HCT116 (cell line): ENCODE data around the gene AJUBA. TPM values are rescaled to one million over a fixed set of nuclear protein-coding genes. Genes with fewer than 3 reads are reported as not detected.

ENCODE experiments used
- ATAC-seq: fragments of 200-7000 bp; cut with Tn5 transposase; 2 replicates; pipeline ENCODE4 v1.9.1; 2020; ENCODE audit warnings: mild to moderate bottlenecking, moderate library complexity
- BruUV-seq: library from RNA; stranded (reverse); fragments of 400-500 nt; replicated peaks from 2 replicates; lab custom pipeline; 2021; lab: Mats Ljungman, UMichigan
- CTCF ChIA-PET: fragments of 300-600 bp; sonication (Branson Sonifier 250); formaldehyde crosslinking; loops from one replicate; lab custom pipeline; 2021; ENCODE audit warnings: antibody characterized with exemption; lab: Charles Lee
- POLR2A ChIA-PET: fragments of 300-600, 350-600 bp; sonication (Branson Sonifier 250); formaldehyde crosslinking; loops from one replicate; lab custom pipeline; 2021; ENCODE audit warnings: antibody characterized with exemption; lab: Charles Lee
- RAD21 ChIA-PET, 2 experiments: fragments of 300-600 bp; sonication (Branson Sonifier 250); formaldehyde crosslinking; loops; one replicate each; lab custom pipeline; 2023; ENCODE audit warnings: low total read pairs in 2 of 2; ENCODE audit not compliant: uncharacterized antibody in 2 of 2, unreplicated experiment in 2 of 2, low non-redundant PET in 1 of 2; lab: Charles Lee
- DNase-seq: peaks from one replicate; pipeline ENCODE4 v3.0.0-alpha.2; 2010; ENCODE audit warnings: low read depth, low spot score
- H2AFZ ChIP-seq: fragments of 200-600 bp; shearing (Covaris generic), sonication (generic); 2 replicates; pipeline ENCODE4 v1.6.1; 2017; ENCODE audit warnings: low read depth, mixed run types, mixed read lengths, antibody characterized with exemption, low read length; ENCODE audit not compliant: poor library complexity, severe bottlenecking
- H3K27ac ChIP-seq: 2 replicates; pipeline ENCODE4 v1.5.1; 2012; ENCODE audit warnings: low read depth, low read length
- H3K27me3 ChIP-seq: fragments of 200-600 bp; sonication (generic); 2 replicates; pipeline ENCODE4 v1.6.1; 2016; ENCODE audit warnings: mixed run types, low read length, mixed read lengths; ENCODE audit not compliant: insufficient read depth
- H3K36me3 ChIP-seq, 2 experiments: fragments of 200-500 bp in 1 of 2; fragments of 200-600 bp in 1 of 2; sonication (Bioruptor generic) in 1 of 2; sonication (generic) in 1 of 2; 2 replicates each; pipeline versions ENCODE4 v1.5.1 to v1.6.1; 2014 to 2016; ENCODE audit warnings: low read length in 2 of 2, inconsistent platforms in 1 of 2, mixed read lengths in 1 of 2, mixed run types in 1 of 2; ENCODE audit not compliant: insufficient read depth in 2 of 2, control insufficient read depth in 1 of 2
- H3K4me1 ChIP-seq, 2 experiments: fragments of 200-600 bp in 1 of 2; sonication (generic) in 1 of 2; 2 replicates each; pipeline versions ENCODE4 v1.5.1 to v1.6.1; 2012 to 2017; ENCODE audit warnings: low read length in 2 of 2, inconsistent platforms in 1 of 2, mild to moderate bottlenecking in 1 of 2, mixed read lengths in 1 of 2, mixed run types in 1 of 2, moderate library complexity in 1 of 2; ENCODE audit not compliant: insufficient read depth in 2 of 2, control insufficient read depth in 1 of 2
- H3K4me2 ChIP-seq: fragments of 200-600 bp; sonication (generic); 2 replicates; pipeline ENCODE4 v1.6.1; 2017; ENCODE audit warnings: mixed run types, low read length, mixed read lengths
- H3K4me3 ChIP-seq, 2 experiments: fragments of 200-600 bp in 1 of 2; sonication (generic) in 1 of 2; replicated peaks in 1 of 2; 2 replicates each; pipeline ENCODE4 v1.5.1; 2011 to 2016; ENCODE audit warnings: low read length in 2 of 2, control low read depth in 1 of 2, low read depth in 1 of 2, mild to moderate bottlenecking in 1 of 2, mixed read lengths in 1 of 2, mixed run types in 1 of 2
- H3K79me2 ChIP-seq: fragments of 200-600 bp; sonication (generic); 2 replicates; pipeline ENCODE4 v1.6.1; 2017; ENCODE audit warnings: mild to moderate bottlenecking, mixed run types, low read length, moderate library complexity, mixed read lengths; ENCODE audit not compliant: insufficient read depth
- H3K9ac ChIP-seq: fragments of 200-600 bp; sonication (generic); 2 replicates; pipeline ENCODE4 v1.6.1; 2016; ENCODE audit warnings: low read length, mixed read lengths
- H3K9me2 ChIP-seq: fragments of 200-600 bp; sonication (generic), shearing (Covaris generic); 2 replicates; pipeline ENCODE4 v1.6.1; 2017; ENCODE audit warnings: mixed run types, mild to moderate bottlenecking, moderate library complexity; ENCODE audit not compliant: insufficient read depth
- H3K9me3 ChIP-seq, 2 experiments: fragments of 200-500 bp in 1 of 2; fragments of 200-600 bp in 1 of 2; sonication (Bioruptor generic) in 1 of 2; sonication (generic) in 1 of 2; 2 replicates each; pipeline ENCODE4 v1.6.1; 2014 to 2017; ENCODE audit warnings: low read length in 2 of 2, mixed read lengths in 2 of 2, inconsistent platforms in 1 of 2, low read depth in 1 of 2, mild to moderate bottlenecking in 1 of 2, mixed run types in 1 of 2, moderate library complexity in 1 of 2; ENCODE audit not compliant: control insufficient read depth in 1 of 2, insufficient read depth in 1 of 2
- H4K20me1 ChIP-seq: fragments of 200-600 bp; sonication (generic), shearing (Covaris generic); 2 replicates; pipeline ENCODE4 v1.6.1; 2017; ENCODE audit warnings: mixed run types, mild to moderate bottlenecking, moderate library complexity; ENCODE audit not compliant: insufficient read depth
- CEBPB ChIP-seq: IDR thresholded peaks from 2 replicates; pipeline ENCODE4 v1.6.1; 2012; ENCODE audit warnings: low read depth
- CTCF ChIP-seq, 3 experiments: fragments of 200-600 bp in 1 of 3; sonication (generic) in 1 of 3; IDR thresholded peaks in 2 of 3; conservative IDR thresholded peaks in 1 of 3; 2 replicates each; pipeline ENCODE4 v1.5.1; 2012 to 2017; ENCODE audit warnings: low read depth in 2 of 3, low read length in 2 of 3, antibody characterized with exemption in 1 of 3, borderline replicate concordance in 1 of 3, control low read depth in 1 of 3, mild to moderate bottlenecking in 1 of 3, mixed read lengths in 1 of 3, mixed run types in 1 of 3, moderate library complexity in 1 of 3; ENCODE audit not compliant: insufficient read depth in 1 of 3
- EZH2 ChIP-seq: fragments of 200-600 bp; sonication (generic); IDR thresholded peaks from 2 replicates; pipeline ENCODE4 v1.6.1; 2017; ENCODE audit warnings: antibody characterized with exemption, mixed run types
- SIN3A ChIP-seq: IDR thresholded peaks from 2 replicates; pipeline ENCODE4 v1.6.1; 2012; ENCODE audit warnings: low read depth
- SP1 ChIP-seq: IDR thresholded peaks from 2 replicates; pipeline ENCODE4 v1.6.1; 2012; ENCODE audit warnings: low read depth
- SRF ChIP-seq: IDR thresholded peaks from 2 replicates; pipeline ENCODE4 v1.6.1; 2012; ENCODE audit warnings: low read depth
- YY1 ChIP-seq: IDR thresholded peaks from 2 replicates; pipeline ENCODE4 v1.6.1; 2011; ENCODE audit warnings: low read length, low read depth, moderate library complexity, mild to moderate bottlenecking; ENCODE audit not compliant: insufficient replicate concordance; ENCODE audit errors: extremely low read depth
- intact Hi-C: fragments of 100-400 bp; cut with micrococcal nuclease; formaldehyde crosslinking; loops from 2 replicates; pipeline ENCODE4 v1.10.0; 2022
- total RNA-seq: library from RNA; stranded (reverse); gene quantifications from one replicate; pipeline ENCODE4 v1.2.1, GENCODE V29; 2021; ENCODE audit not compliant: unreplicated experiment
- TF ChIP-seq, protein P1 (sequence below): IDR thresholded peaks from 2 replicates; pipeline ENCODE4 v1.6.1; 2012
- TF ChIP-seq, protein P2 (sequence below): IDR thresholded peaks from 2 replicates; pipeline ENCODE4 v1.6.1; 2012

The AJUBA gene
- total RNA-seq, 1 experiment from 2014 or later, result 39.7 TPM

- H3K4me3 ChIP-seq, result no peak overlapping the region
- H3K36me3 ChIP-seq, result peaks cover 13 to 24% of the 10 kb centered on the region in 2 experiments
- no peak overlapping the region for H2AFZ ChIP-seq
- DNase-seq (no peak), ATAC-seq (peak; percentile 40)
- TF ChIP-seq CTCF (IDR thresholded peaks at IDR 0.05 in 2 of 3, conservative IDR thresholded peaks at IDR 0.05 in 1 of 3; ENCODE audit: borderline replicate concordance in 1 of 3, insufficient read depth in 1 of 3, low read depth in 2 of 3, low read length in 2 of 3) (no peak), CEBPB (no peak), SP1 (no peak), SRF (no peak), SIN3A (no peak), EZH2 (no peak), YY1 (no peak)
- TF ChIP-seq, protein P1, sequence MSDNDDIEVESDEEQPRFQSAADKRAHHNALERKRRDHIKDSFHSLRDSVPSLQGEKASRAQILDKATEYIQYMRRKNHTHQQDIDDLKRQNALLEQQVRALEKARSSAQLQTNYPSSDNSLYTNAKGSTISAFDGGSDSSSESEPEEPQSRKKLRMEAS, result no peak
- TF ChIP-seq, protein P2, sequence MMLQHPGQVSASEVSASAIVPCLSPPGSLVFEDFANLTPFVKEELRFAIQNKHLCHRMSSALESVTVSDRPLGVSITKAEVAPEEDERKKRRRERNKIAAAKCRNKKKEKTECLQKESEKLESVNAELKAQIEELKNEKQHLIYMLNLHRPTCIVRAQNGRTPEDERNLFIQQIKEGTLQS, result no peak
- intact Hi-C loops, result no loop called here
- H3K27ac ChIP-seq, result no peak overlapping the region
- no peaks in the 10 kb centered on the region for H3K9me3 ChIP-seq
- H3K4me2 ChIP-seq, result no peak overlapping the region; the same call in 1 of the 2 replicates
- POLR2A ChIA-PET, result no interaction called here
- H3K9ac ChIP-seq, result no peak overlapping the region
- RAD21 ChIA-PET, result no interaction called here
- H3K9me2 ChIP-seq, result no peaks in the 10 kb centered on the region
- no peaks in the 10 kb centered on the region for H4K20me1 ChIP-seq
- H3K4me1 ChIP-seq, result peaks cover 6 to 16% of the 10 kb centered on the region in 2 experiments; a peak in 3 of 4 replicates
- H3K79me2 ChIP-seq, result peaks cover 16% of the 10 kb centered on the region
- CTCF ChIA-PET, result no interaction called here
- BruUV-seq, result no TSS peak
- H3K27me3 ChIP-seq, result no peaks in the 10 kb centered on the region
Observed at GRCh38 chr14:23025151-23025814, 42.9 kb upstream of the AJUBA start.
